OCI-LY3 (cell line): Measurements from ENCODE around the gene THSD7B.

Experiments used
- H2AFZ ChIP-seq: fragments of 200-600, 300-600 bp; shearing (Covaris generic); 2 replicates; pipeline ENCODE4 v1.6.0; 2014; ENCODE audit warnings: antibody characterized with exemption, low read depth, low read length
- H3K27ac ChIP-seq: fragments of 200-600, 300-600 bp; sonication (generic); 2 replicates; pipeline ENCODE4 v1.5.1; 2014; ENCODE audit warnings: mild to moderate bottlenecking, low read length, moderate library complexity, mixed read lengths
- H3K27me3 ChIP-seq: fragments of 200-600, 300-600 bp; sonication (generic); 2 replicates; pipeline ENCODE4 v1.6.1; 2014; ENCODE audit warnings: low read depth, low read length, mixed read lengths
- H3K36me3 ChIP-seq: fragments of 200-600, 300-600 bp; sonication (generic); replicated peaks from 2 replicates; pipeline ENCODE3; 2014; ENCODE audit warnings: low read depth, low read length, mixed read lengths
- H3K4me1 ChIP-seq: fragments of 300-600, 200-600 bp; sonication (generic); 2 replicates; pipeline ENCODE4 v1.6.1; 2014; ENCODE audit warnings: low read length, mixed read lengths
- H3K4me2 ChIP-seq: fragments of 200-600, 300-600 bp; sonication (generic); 2 replicates; pipeline ENCODE4 v1.6.1; 2014; ENCODE audit warnings: low read length, mixed read lengths
- H3K4me3 ChIP-seq: fragments of 300-600, 200-600 bp; sonication (generic); 2 replicates; pipeline ENCODE4 v1.5.1; 2014; ENCODE audit warnings: antibody characterized with exemption, mild to moderate bottlenecking, low read length, moderate library complexity
- H3K79me2 ChIP-seq: fragments of 300-600, 200-600 bp; shearing (Covaris generic); 2 replicates; pipeline ENCODE4 v1.6.1; 2014; ENCODE audit warnings: mild to moderate bottlenecking, low read length, mixed read lengths
- H3K9ac ChIP-seq: fragments of 300-600, 200-600 bp; shearing (Covaris generic); 2 replicates; pipeline ENCODE4 v1.6.0; 2014; ENCODE audit warnings: mild to moderate bottlenecking, low read length, moderate library complexity
- H3K9me3 ChIP-seq: fragments of 200-600, 300-600 bp; shearing (Covaris generic); 2 replicates; pipeline ENCODE4 v1.6.1; 2014; ENCODE audit warnings: low read length, mixed read lengths; ENCODE audit not compliant: insufficient read depth
- H4K20me1 ChIP-seq: fragments of 200-600, 300-600 bp; sonication (generic); 2 replicates; pipeline ENCODE4 v1.6.1; 2016; ENCODE audit warnings: low read length, mixed read lengths; ENCODE audit not compliant: insufficient read depth
- CTCF ChIP-seq: fragments of 200-600, 300-600 bp; sonication (generic); IDR thresholded peaks from 2 replicates; pipeline ENCODE4 v1.5.1; 2014; ENCODE audit warnings: antibody characterized with exemption, low read length, low read depth
- EZH2phosphoT487 ChIP-seq: fragments of 200-600 bp; shearing (Covaris generic); IDR thresholded peaks from 2 replicates; pipeline ENCODE4 v1.6.1; 2018; ENCODE audit warnings: antibody characterized with exemption, mixed run types, low read depth

The THSD7B gene

GRCh38 chr2:136765256-136766072 is at the start of gene THSD7B:
Gene THSD7B (plus strand): TSS chr2:136765545. CDS start chr2:136882179, 116,634 bp downstream.
- Histone ChIP-seq H3K4me2 (no peak within 1 kb of the TSS), H3K4me1 (no peaks in the 10 kb centered on the region), H3K4me3 (no peak within 1 kb of the TSS), H3K9me3 (no peaks in the 10 kb centered on the region), H4K20me1 (no peaks in the 10 kb centered on the region), H3K36me3 (no peaks in the 10 kb centered on the region), H3K27ac (no peak within 1 kb of the TSS), H3K27me3 (no peaks in the 10 kb centered on the region), H3K9ac (no peak within 1 kb of the TSS), H2AFZ (no peak within 1 kb of the TSS), H3K79me2 (no peaks in the 10 kb centered on the region)
- TF ChIP-seq CTCF, result no peak
- TF ChIP-seq EZH2phosphoT487, result no peak

GRCh38 chr2:136718273-136718672 is 47.1 kb upstream of the THSD7B start:
- Histone ChIP-seq H3K9me3 (no peaks in the 10 kb centered on the region), H3K27ac (no peak overlapping the region), H3K27me3 (no peaks in the 10 kb centered on the region), H4K20me1 (no peaks in the 10 kb centered on the region), H3K4me3 (no peak overlapping the region), H3K79me2 (no peaks in the 10 kb centered on the region), H3K4me2 (no peak overlapping the region), H3K4me1 (no peaks in the 10 kb centered on the region), H2AFZ (no peak overlapping the region), H3K9ac (no peak overlapping the region), H3K36me3 (no peaks in the 10 kb centered on the region)
- TF ChIP-seq EZH2phosphoT487, result no peak
- no peak for TF ChIP-seq CTCF

GRCh38 chr2:136727973-136728699 is 37.2 kb upstream of the THSD7B start:
- Histone ChIP-seq H3K4me3 (no peak overlapping the region), H3K36me3 (no peaks in the 10 kb centered on the region), H3K79me2 (no peaks in the 10 kb centered on the region), H3K9ac (no peak overlapping the region), H3K4me1 (no peaks in the 10 kb centered on the region), H3K27me3 (0 out of 2 replicates have a peak, but pooled peaks cover 3% of the 10 kb centered on the region), H4K20me1 (no peaks in the 10 kb centered on the region), H3K9me3 (no peaks in the 10 kb centered on the region), H3K27ac (no peak overlapping the region), H2AFZ (no peak overlapping the region), H3K4me2 (no peak overlapping the region)
- no peak for TF ChIP-seq CTCF
- TF ChIP-seq EZH2phosphoT487, result no peak

GRCh38 chr2:136736236-136736635 is 29.1 kb upstream of the THSD7B start:
- H3K9ac ChIP-seq, result no peak overlapping the region
- H4K20me1 ChIP-seq, result no peaks in the 10 kb centered on the region
- H2AFZ ChIP-seq, result no peak overlapping the region
- H3K4me2 ChIP-seq, result no peak overlapping the region
- H3K9me3 ChIP-seq, result no peaks in the 10 kb centered on the region
- no peak overlapping the region for H3K4me3 ChIP-seq
- no peaks in the 10 kb centered on the region for H3K36me3 ChIP-seq
- 0 out of 2 replicates have a peak, but pooled peaks cover 5% of the 10 kb centered on the region for H3K27me3 ChIP-seq
- TF ChIP-seq CTCF, result no peak
- TF ChIP-seq EZH2phosphoT487, result no peak
- H3K27ac ChIP-seq, result no peak overlapping the region
- H3K79me2 ChIP-seq, result no peaks in the 10 kb centered on the region
- H3K4me1 ChIP-seq, result no peaks in the 10 kb centered on the region
